ENCODE data around the gene TRAP1.
A peak's percentile ranks its signal among the peaks of the same experiment; 100 is the strongest.
"Not testable (repeated sequence)": the region's sequence is repeated elsewhere in the genome, so short reads cannot be mapped to it uniquely, and the experiment has no call there.

TRAP1 gene

DNA sequence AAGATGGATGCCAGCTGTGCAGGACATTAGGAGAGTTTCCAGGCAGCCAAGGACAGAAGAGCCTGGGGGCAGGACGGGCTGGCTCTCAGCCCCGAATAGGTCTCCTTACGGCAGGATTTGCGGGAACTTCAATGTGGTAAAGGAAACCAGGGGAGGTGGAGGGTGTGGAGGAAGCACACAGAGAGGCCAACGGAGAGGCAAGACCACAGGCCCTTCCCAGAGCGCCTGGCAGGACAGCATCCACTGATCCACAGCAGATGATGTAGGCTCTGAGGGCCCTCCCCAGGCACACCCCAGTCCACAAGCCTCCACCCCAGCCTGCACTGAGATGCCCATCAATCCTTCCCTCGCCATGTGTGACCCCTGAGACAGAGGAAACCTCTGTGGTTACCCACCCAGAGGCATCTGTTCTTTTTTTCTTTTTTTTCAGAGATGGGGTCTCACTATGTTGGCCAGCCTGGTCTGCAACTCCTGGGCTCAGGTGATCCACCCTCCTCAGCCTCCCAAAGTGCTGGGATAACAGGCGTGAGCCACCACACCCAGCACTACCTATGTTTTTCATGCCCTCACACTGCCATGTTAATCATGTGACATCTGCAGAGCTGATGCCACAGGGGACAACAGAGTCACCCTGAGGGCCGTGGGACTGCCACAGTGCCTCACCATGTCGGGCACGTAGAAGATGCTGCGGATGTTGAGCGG lies 43.5 kb downstream of the TRAP1 start:
- no peak for DNase-seq (ENCODE audit: low spot score)

DNA sequence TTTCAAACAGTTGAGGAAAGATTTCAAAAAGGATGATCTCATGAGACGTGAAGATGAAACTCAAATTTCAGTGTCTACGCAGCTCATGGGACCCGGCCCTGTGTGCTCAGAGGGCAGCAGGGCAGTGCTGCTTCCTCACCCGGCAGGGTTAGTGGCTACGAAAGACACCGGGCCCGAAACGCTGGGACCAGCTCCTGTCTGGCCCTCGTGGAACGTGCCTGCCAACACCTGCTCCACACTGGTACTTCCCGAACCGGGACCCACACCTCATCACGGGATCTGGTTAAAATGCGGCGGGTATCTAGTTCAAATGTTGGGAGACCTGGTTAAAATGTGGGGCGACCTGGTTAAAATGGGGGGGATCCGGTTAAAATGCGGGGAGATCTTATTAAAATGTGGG lies 44.1 kb downstream of the TRAP1 start:
- DNase-seq (ENCODE audit: low spot score), result no peak

DNA sequence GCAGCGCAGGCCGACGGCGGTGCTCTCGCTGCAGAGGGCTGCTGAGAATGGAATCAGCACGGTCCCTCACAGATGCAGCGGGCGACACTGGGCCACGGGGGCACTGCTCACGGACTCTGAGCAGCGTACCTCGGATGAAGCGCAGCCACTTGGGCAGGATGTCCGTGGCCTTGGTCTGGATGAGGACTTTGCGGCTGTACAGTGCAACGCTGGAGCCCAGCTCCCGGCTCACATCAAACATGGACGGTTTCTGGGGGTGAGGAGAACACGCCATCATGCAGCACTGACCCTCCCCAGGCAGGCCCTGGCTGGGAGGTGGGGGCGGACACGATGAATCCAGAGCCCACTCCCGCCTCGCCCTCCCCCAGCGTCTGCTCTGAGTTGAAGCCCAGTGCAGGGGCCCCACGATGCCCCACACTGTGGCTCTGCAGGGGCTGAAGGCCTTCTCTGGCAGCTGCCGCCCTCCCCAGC lies 44.7 kb downstream of the TRAP1 start:
- DNase-seq (ENCODE audit: low spot score), result no peak

DNA sequence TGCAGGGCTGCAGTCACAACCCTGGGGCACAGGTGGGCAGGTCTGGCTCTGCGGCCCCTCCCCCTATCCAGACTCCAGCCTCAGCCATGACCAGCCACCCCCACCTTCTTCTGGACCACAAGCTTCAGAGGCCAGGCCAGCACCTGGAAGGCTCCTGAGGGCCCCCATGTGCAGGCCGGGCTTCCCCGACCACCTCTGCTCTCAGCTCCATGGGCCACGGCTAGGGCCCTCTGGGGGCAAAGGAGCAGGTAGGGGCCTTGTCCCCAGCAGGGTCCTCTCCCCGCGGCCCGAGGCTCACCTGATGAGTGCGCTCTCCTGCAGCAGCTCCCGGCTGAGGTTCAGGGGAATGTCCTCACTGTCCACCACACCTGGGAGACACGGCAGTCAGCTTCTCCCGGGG lies 45.9 kb downstream of the TRAP1 start:
- no peak for DNase-seq (ENCODE audit: low spot score)

DNA sequence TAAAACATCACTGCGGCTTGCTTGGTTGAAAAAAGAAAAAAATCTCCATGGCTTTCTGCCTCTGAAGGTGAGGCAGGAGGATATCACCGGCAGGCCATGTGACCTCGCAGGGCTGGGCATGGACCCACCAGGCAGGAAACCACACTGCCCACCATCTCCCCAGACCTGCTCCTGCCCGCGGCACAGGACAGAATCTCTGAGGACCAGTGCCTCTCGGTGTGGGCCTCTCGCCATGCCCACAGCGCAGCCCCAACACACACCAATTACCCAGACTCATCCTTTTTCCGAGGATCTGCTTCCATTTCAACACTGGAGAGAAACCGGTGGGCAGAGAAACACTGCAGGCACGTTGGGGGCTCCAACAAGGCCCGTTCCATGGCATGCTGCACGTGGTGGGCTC lies 46.6 kb downstream of the TRAP1 start:
- no peak for DNase-seq (ENCODE audit: low spot score)

DNA sequence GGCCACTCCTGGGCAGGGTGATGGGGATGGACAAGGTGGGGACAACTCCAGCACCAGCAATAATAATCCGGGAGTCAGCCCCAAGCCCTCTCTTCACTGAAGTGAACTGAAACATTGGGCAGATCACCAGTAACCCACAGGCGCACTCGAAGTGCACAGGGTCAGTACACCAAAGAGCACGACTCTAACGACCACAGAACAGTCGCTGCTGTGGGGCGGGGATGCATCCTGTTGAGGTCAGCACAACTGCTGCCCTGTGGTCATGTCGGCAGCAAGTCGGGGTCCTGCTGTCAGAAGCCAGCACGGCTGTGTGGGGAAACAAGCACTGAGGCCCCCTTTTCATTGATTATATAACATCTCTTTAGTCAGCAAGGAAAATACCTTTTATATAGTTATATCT lies 48.2 kb downstream of the TRAP1 start:
- DNase-seq (ENCODE audit: low spot score), result no peak

DNA sequence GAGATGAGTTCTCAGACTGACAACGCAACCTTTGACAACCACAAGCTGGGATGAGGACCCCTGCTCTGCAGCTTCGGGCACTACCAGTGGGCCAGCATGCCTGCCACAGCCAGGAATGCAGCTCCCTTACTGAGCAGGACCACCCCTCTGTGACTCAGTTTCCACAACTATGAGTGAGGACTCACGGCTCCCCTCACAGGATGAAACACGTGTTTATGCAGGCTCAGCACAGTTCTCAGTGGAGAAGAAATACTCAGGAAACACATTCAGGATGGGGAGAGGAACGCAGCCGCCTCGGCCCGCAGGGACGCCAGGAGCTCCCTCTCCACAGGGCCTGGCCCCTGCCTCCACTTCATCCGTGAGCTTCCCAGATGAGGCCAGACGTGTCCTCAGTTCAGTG lies 48.7 kb downstream of the TRAP1 start:
- DNase-seq (ENCODE audit: low spot score), result no peak

DNA sequence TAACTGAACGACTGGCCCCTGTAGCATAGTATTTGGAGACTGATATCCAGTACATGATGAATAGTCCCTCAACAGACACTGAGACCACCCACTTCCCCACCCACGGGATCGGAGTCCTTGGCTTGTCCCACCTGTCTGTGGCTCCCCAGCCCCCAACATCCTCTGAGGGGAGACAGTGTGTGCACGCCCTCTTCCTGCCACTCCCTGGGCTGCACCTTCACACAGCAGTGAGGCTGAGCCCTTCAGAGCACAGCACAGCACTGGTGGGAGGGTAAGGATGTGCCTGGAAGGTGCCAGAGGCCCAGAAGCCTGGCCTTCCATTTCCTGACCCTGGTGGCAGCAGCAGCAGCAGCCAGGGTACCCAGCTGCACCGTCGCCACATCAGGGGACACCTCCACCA lies 51.8 kb downstream of the TRAP1 start:
- no peak for DNase-seq (ENCODE audit: low spot score)

DNA sequence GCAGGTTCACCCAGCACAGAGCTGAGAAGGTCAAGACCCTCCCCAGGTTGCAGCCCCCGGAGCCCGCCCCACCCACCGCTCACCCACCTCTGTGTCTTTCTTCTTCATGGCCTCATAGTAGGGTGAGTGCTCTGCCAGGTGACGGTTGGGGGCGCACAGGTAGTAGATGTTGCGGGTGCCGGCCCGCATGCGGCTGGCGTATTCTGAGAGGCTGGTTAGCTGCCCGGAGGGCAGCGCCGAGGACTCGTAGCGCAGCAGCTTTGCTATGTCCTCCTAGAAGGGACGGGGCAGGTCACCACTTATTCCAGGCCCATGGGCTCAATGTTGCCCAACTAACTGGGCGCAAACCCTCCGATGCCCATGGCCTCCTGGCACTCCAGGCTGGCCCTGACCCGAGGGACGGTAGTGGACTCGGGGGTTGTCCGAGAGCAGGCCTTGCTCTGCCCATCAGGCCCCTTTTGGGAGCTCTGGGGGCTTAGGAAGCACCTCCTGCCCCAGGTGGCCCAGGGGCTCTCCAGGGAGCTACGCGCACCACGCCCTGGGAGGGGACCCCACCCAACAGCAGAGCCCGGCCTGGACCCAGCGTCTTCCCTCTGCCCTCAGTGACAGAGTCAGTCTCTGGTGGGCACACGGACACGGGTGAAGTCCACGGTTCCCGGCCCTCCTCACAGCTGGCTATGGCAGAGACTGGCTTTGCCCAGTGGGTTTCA lies 53.0 kb downstream of the TRAP1 start:
- no peak for DNase-seq (ENCODE audit: low spot score)

DNA sequence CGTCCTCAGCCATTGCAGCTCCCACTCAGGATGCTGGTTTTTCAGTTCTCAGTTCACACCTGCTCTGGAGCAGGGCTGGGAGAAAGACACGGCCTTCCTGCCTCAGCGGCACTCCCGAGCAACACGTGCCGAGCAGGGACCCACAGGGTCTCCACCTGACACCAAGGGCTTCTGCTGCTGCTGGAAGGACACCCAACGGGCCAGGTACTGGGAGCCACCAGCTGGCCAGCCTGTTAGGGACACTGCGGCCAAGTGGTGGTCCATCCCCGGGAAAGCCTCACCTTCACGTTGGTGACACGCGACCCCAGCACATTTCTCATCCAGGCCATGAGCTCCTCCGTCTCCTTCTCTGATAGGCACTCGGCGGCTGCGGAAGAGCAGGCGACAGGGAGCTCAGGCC lies 54.7 kb downstream of the TRAP1 start:
- DNase-seq (ENCODE audit: low spot score), result no peak

DNA sequence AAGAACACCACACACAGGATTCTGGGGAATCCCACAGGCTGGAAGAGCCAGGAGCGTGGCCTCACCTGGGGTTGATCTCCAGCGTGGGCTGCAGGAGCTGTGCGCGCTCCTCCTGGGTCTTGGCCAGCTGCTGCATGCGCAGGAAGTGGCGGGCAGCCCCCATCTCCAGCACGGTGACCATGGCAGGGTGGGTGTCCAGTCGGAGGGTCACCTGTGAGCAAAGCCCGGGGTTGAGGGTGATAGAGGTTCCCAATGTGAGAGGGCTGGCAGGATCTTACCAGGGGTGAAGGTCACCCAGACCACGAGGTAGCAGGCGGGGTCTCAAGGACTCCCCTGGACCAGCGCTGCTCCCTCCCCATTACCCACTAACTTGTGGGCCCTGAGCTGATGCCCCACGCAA lies 55.4 kb downstream of the TRAP1 start:
- no peak for DNase-seq (ENCODE audit: low spot score)

DNA sequence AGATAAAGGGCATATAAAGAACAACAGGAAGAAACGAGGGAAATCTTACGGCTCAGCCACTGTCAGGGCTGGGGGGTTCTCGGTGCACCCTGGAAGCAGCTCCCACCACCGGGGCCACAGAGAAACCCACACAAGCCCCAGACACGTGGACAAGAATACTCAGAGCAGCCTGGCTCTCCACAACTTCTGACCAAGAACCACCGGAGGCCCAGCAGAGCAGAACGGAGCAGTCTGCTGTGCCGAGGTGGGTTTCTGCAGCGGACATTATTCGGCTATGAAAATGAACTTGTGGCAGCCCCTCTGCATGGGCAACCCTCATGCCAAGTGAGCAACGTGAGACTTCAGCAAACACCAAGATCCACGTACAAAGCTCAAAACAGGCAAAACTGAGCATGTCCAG lies 56.0 kb downstream of the TRAP1 start:
- DNase-seq (ENCODE audit: low spot score), result no peak

DNA sequence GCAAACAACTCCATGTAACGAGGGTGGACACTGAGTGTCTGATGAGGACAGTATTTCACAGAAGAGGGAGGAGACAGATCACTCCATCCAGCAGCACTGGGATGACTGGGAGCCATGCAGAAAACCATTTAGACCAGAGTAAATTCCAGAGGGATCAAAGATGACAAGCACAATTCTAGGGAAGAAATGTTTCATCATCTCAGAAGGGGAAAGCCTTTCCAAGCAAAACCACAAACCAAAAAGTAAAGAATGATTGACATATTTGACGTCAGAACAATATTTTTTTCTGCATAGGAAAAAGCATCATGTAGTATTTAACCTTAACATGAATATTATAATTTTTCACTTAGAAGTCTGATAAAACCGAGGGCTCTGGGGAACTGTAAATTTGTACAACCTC lies 58.1 kb downstream of the TRAP1 start:
- peak; percentile 60 for DNase-seq (ENCODE audit: low spot score)

DNA sequence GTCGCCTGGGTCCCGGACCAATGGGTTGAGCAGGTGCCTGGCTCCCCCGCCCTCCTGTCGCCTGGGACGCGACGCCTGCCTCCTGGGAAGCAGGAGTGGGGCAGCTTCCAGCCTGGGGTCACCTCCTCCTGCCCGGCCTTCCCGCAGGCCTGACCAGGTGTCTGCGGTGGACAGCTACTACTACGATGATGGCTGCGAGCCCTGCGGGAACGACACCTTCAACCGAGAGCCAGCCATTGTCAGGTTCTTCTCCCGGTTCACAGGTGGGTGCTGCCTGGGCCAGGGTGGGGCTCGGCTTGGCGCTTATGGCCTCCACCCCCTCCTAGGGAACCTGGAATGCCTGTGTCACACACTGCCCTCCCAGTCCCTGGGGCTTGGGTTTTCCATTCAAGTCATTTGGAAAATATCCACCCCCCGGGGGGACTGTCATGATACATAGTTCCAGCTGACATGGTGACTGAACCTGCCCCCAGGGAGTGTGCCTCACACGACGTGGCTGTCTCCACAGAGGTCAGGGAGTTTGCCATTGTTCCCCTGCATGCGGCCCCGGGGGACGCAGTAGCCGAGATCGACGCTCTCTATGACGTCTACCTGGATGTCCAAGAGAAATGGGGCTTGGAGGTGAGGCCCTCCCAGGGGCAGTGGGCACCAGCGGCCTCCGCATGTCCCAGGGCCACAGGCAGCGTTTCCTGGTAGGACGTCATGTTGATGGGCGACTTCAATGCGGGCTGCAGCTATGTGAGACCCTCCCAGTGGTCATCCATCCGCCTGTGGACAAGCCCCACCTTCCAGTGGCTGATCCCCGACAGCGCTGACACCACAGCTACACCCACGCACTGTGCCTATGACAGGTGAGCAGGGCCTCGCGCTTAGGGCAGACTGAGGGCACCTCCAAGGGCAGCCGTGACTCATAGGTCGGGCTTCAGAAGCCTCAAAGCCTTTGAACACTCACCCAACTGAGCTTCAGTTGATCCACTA lies 60.5 kb downstream of the TRAP1 start:
- no peak for DNase-seq (ENCODE audit: low spot score)

DNA sequence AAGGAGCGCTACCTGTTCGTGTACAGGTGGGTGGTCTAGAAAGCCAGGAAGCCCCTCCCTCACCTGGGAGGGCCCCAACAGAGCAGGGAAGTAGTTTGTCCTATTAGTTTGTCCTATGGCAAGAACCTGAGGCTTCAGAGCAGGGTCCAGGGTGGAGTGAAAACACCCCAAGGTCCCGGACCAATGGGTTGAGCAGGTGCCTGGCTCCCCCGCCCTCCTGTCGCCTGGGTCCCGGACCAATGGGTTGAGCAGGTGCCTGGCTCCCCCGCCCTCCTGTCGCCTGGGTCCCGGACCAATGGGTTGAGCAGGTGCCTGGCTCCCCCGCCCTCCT lies 61.2 kb downstream of the TRAP1 start:
- DNase-seq (ENCODE audit: low spot score), result not testable (repeated sequence)

DNA sequence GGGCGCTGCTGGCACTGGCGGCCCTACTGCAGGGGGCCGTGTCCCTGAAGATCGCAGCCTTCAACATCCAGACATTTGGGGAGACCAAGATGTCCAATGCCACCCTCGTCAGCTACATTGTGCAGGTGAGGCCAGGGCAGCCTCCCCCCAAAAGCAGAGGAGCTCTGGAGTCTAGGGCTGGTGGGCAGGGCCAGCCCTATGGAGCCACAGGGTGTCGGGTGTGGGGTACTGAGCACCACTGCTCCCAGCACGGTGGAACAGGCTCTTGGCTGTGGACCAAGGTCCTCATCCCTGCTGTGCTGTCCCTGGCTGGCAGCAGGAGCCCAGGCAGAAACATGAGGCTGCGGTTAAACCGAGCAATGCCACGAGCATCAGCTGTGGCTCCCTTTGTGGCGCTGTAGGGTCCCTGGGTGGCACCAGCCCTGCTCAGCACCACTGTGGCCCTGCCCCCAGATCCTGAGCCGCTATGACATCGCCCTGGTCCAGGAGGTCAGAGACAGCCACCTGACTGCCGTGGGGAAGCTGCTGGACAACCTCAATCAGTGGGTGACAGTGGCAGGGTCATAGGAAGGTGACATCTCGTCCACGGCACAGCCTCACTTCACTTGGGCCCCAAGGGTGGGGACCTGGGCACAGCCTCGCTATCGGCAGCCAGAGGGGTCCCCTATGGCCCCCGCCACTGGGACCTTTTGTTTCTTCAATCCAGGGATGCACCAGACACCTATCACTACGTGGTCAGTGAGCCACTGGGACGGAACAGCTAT lies 61.7 kb downstream of the TRAP1 start:
- no peak for DNase-seq (ENCODE audit: low spot score)

DNA sequence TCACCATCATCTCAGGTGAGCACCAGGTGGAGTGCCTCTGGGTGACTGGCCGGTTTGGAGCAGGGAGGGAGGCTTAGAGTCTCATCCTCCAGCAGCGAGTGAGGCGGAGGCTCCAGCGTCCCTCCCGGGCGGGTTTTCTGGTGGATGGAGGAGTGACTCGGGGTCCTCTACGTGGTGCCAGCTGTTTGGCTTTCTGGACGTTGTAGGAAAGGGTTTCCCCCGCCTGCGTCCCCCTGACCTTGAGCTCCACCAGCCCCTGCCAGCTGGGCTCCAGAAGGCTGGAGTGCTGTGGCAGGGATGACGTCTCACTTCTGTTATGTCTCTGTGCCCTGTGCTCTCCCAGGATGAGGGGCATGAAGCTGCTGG lies 62.3 kb downstream of the TRAP1 start:
- no peak for DNase-seq (ENCODE audit: low spot score)

DNA sequence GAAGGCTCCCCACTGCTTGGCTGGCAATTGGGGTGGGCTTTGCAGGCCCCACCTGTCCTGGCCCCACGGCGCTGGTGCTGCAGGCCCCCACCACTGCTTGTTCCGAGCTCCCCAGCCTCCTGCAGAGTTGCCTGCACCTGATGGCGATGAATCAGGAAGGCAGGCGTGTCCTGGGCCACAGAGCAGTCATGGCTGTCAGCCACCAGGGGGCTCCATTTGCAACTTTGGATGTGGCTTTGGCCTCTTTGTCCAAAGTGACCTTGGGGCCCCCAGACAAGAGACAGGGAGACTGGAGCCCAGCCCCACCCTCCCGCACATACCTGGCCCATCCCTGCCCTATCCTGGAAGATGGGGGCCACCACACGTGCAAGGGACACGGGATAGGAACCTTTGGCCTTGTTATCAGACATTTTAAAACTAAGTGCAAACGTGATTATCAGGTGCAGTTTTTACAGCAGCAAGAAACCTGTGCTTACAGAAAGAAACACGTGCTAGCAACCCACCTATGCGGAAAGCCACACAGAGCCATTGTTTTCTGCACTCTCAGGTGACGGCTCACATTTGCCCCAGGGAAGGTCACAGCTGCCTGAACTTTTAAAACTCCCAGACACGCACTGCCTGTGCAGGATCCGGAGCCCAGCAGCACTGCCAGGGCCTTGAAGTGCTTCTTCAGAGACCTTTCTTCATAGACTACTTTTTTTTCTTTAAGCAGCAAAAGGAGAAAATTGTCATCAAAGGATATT lies 62.9 kb downstream of the TRAP1 start, which contains the start of gene DNASE1:
Gene DNASE1, plus strand, starts transcription at position 443 of the 743 bp plus-strand sequence. CDS start 683 bp downstream, outside the sequence.
- peak; percentile 71 for DNase-seq (ENCODE audit: low spot score)

DNA sequence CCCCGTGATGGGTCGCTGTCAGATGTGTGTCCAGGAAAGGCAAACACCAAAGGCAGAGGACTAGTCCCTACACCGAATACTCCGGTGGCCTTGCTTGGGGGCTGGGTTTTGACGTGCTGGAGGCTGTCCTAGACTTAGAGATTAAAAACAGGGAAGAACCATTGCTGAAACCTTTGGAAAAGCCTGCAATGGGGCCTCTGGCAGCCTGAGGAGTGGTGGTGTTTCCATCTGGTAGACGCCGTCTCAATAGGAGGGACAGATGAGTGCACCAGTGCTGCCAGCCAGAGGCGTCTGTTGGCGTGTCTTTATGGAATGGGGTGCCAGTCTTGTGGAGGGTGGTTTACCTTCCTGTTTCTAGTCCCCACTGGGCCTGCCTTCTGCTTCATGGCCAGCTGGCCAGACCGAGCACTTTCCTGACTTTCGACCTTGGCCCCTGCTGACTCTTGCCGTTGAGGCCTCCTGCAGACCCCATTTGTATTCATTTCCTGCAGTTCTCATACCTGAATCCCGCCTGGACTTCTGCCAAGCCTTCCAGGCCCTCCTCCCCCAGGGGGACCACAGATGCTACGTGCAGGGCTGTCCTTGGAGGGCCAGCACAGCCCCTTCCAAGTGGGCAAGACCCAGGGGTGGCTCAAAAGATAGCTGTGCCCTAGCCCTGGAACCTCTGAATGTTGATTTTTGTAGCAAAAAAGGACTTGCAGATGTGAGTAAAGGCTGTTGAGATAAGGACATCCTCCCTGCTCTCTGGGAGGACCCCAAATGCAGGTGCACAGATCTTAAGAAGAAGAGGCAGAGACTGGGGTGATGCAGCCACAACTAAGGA lies 64.7 kb downstream of the TRAP1 start:
- no peak for DNase-seq (ENCODE audit: low spot score)
